Ishikawa (cell line): Measurements from ENCODE around the gene DYNC1H1.

Source experiments
- CEBPB ChIP-seq: IDR thresholded peaks from 2 replicates; pipeline ENCODE4 v1.6.1; 2012
- CREB1 ChIP-seq: IDR thresholded peaks from 2 replicates; pipeline ENCODE4 v1.6.1; 2012; ENCODE audit warnings: low read depth
- EGR1 ChIP-seq: IDR thresholded peaks from 2 replicates; pipeline ENCODE4 v1.6.1; 2012
- EP300 ChIP-seq: IDR thresholded peaks from 2 replicates; pipeline ENCODE4 v1.6.1; 2012; ENCODE audit warnings: borderline replicate concordance
- FOXM1 ChIP-seq: IDR thresholded peaks from 2 replicates; pipeline ENCODE4 v1.6.1; 2012; ENCODE audit warnings: low read depth, borderline replicate concordance
- NFIC ChIP-seq: IDR thresholded peaks from 2 replicates; pipeline ENCODE4 v1.6.1; 2012
- RAD21 ChIP-seq: IDR thresholded peaks from 2 replicates; pipeline ENCODE4 v1.6.1; 2012; ENCODE audit warnings: low read depth
- TAF1 ChIP-seq: IDR thresholded peaks from 2 replicates; pipeline ENCODE4 v1.6.1; 2012; ENCODE audit warnings: low read depth, mild to moderate bottlenecking
- TCF12 ChIP-seq: IDR thresholded peaks from 2 replicates; pipeline ENCODE4 v1.6.1; 2012; ENCODE audit warnings: low read depth
- TEAD4 ChIP-seq: IDR thresholded peaks from 2 replicates; pipeline ENCODE4 v1.6.1; 2012
- YY1 ChIP-seq: IDR thresholded peaks from 2 replicates; pipeline ENCODE4 v1.6.1; 2012; ENCODE audit warnings: low read depth
- ZBTB7A ChIP-seq: IDR thresholded peaks from 2 replicates; pipeline ENCODE4 v1.6.1; 2012; ENCODE audit warnings: low read depth
- TF ChIP-seq, protein P1 (sequence below): IDR thresholded peaks from 2 replicates; pipeline ENCODE4 v1.6.1; 2012
- TF ChIP-seq, protein P2 (sequence below): IDR thresholded peaks from 2 replicates; pipeline ENCODE4 v1.6.1; 2012
- TF ChIP-seq, protein P3 (sequence below): IDR thresholded peaks from 2 replicates; pipeline ENCODE4 v1.6.1; 2012; ENCODE audit warnings: low read depth, mild to moderate bottlenecking

The DYNC1H1 gene

DNA sequence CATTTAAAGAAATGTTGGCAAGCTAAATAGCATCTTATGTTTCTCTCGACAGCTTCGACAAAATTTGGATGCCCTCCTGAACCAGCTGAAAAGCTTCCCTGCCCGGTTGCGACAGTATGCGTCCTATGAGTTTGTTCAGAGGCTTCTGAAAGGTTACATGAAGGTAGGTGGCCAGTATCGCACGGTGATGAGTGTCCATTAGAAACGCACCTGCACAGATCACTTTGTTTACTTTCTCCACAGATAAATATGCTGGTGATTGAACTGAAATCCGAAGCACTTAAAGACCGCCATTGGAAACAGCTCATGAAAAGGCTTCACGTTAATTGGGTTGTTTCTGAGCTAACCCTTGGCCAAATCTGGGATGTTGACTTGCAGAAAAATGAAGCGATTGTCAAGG, 36.5 kb downstream of the DYNC1H1 start:
- TF ChIP-seq EP300 (no peak), NFIC (no peak), YY1 (no peak), ZBTB7A (no peak), TEAD4 (no peak), TCF12 (no peak), CEBPB (no peak), TAF1 (no peak), RAD21 (no peak)

DNA sequence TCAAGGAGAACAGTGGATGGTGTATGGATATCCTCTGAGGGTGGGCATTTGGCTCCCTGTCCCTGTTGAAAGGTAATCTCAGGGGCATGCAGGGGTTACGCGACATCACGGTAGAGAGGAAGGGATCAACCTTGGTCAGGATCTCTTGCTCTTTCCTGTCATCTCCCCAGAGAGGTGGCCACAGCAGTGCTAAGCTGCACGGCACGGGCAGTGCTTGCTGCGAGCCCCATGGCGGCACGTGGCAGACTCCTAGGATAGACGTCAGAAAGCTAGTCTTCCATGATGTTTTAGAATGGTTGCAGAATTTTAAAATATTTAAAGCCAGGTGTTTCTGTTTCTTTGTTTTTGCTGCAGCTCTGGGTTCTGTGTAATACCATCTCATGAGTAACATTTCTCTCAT, 41.0 kb downstream of the DYNC1H1 start:
- TF ChIP-seq NFIC: no peak
- no peak for TF ChIP-seq TAF1
- TF ChIP-seq CREB1: no peak
- TF ChIP-seq, protein P1, sequence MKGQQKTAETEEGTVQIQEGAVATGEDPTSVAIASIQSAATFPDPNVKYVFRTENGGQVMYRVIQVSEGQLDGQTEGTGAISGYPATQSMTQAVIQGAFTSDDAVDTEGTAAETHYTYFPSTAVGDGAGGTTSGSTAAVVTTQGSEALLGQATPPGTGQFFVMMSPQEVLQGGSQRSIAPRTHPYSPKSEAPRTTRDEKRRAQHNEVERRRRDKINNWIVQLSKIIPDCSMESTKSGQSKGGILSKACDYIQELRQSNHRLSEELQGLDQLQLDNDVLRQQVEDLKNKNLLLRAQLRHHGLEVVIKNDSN: no peak
- TF ChIP-seq TEAD4: no peak
- TF ChIP-seq, protein P2, sequence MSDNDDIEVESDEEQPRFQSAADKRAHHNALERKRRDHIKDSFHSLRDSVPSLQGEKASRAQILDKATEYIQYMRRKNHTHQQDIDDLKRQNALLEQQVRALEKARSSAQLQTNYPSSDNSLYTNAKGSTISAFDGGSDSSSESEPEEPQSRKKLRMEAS: no peak
- TF ChIP-seq RAD21: no peak
- TF ChIP-seq TCF12: no peak

DNA sequence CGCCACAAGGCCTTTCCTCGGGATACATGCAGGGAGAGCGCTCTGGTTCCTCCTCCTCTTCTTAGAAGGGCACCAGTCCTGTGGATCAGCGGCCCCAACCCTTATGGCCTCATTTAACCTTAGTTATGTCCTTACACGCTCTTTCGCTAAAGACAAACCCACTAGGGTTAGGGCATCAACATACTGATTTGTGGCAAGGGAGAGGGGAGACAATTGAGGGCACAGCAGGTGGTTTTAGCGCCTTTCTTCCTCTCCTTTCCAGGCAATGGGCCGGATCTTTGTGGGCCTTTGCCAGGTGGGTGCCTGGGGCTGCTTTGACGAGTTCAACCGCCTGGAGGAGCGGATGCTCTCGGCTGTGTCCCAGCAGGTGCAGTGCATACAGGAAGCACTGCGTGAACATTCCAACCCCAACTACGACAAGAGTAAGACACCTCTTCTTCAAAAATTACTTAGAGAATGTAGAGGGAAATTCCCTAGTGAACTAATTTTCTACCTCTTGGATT, 43.6 kb downstream of the DYNC1H1 start:
- TF ChIP-seq NFIC: no peak
- TF ChIP-seq, protein P2: no peak
- no peak for TF ChIP-seq RAD21
- no peak for TF ChIP-seq TEAD4
- TF ChIP-seq YY1: no peak
- no peak for TF ChIP-seq TAF1
- no peak for TF ChIP-seq EP300
- TF ChIP-seq FOXM1: no peak
- TF ChIP-seq, protein P1: no peak
- TF ChIP-seq ZBTB7A: no peak
- no peak for TF ChIP-seq EGR1
- no peak for TF ChIP-seq CEBPB
- no peak for TF ChIP-seq TCF12
- TF ChIP-seq, protein P3, sequence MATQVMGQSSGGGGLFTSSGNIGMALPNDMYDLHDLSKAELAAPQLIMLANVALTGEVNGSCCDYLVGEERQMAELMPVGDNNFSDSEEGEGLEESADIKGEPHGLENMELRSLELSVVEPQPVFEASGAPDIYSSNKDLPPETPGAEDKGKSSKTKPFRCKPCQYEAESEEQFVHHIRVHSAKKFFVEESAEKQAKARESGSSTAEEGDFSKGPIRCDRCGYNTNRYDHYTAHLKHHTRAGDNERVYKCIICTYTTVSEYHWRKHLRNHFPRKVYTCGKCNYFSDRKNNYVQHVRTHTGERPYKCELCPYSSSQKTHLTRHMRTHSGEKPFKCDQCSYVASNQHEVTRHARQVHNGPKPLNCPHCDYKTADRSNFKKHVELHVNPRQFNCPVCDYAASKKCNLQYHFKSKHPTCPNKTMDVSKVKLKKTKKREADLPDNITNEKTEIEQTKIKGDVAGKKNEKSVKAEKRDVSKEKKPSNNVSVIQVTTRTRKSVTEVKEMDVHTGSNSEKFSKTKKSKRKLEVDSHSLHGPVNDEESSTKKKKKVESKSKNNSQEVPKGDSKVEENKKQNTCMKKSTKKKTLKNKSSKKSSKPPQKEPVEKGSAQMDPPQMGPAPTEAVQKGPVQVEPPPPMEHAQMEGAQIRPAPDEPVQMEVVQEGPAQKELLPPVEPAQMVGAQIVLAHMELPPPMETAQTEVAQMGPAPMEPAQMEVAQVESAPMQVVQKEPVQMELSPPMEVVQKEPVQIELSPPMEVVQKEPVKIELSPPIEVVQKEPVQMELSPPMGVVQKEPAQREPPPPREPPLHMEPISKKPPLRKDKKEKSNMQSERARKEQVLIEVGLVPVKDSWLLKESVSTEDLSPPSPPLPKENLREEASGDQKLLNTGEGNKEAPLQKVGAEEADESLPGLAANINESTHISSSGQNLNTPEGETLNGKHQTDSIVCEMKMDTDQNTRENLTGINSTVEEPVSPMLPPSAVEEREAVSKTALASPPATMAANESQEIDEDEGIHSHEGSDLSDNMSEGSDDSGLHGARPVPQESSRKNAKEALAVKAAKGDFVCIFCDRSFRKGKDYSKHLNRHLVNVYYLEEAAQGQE: no peak
- TF ChIP-seq CREB1: no peak

DNA sequence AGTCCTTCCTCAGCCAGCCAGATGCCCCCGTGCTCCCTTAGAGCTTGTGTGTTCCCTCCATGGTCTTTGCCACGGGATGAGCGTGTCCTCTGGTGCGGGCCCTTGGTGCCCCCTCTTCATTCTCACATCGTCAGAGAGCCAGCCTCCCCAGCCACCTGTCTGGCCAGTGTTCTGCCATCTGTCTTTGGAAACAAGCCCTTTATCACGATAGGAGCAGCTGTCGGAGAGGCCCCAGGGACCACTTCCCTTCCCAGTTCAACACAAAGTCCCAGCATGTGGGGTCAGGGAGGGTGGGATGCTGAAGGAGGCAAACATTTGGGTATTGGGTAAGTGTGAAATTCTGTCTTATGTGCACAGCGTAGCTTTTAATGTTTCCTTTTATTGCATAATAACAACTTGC, 44.5 kb downstream of the DYNC1H1 start:
- TF ChIP-seq CREB1: no peak
- TF ChIP-seq TCF12: no peak
- no peak for TF ChIP-seq RAD21
- no peak for TF ChIP-seq CEBPB
- no peak for TF ChIP-seq EP300
- TF ChIP-seq YY1: no peak
- no peak for TF ChIP-seq ZBTB7A
- TF ChIP-seq FOXM1: no peak
- no peak for TF ChIP-seq TEAD4
- TF ChIP-seq, protein P1: no peak
- TF ChIP-seq TAF1: no peak

DNA sequence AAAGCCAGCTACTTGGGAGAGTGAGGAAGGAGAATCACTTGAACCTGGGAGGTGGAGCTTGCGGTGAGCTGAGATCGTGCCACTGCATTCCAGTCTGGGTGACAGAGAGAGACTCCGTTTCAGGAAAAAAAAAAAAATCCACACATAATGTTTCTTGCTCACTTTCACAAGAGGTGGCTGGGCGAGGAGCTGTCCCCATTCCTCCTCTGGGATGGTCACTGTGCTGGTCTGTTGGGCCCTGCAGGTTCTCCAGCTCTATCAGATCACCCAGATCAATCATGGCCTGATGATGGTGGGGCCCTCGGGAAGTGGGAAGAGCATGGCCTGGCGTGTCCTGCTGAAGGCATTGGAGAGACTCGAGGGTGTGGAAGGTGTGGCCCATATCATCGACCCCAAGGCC, 47.3 kb downstream of the DYNC1H1 start:
- TF ChIP-seq, protein P3: no peak
- TF ChIP-seq TCF12 (no peak), EGR1 (no peak), FOXM1 (no peak), NFIC (no peak), CREB1 (no peak), RAD21 (no peak), TEAD4 (no peak), CEBPB (no peak), EP300 (no peak), TAF1 (no peak)
- TF ChIP-seq, protein P2: no peak
